ENCODE data around the gene PKP2.

- TF ChIP-seq, protein P1, sequence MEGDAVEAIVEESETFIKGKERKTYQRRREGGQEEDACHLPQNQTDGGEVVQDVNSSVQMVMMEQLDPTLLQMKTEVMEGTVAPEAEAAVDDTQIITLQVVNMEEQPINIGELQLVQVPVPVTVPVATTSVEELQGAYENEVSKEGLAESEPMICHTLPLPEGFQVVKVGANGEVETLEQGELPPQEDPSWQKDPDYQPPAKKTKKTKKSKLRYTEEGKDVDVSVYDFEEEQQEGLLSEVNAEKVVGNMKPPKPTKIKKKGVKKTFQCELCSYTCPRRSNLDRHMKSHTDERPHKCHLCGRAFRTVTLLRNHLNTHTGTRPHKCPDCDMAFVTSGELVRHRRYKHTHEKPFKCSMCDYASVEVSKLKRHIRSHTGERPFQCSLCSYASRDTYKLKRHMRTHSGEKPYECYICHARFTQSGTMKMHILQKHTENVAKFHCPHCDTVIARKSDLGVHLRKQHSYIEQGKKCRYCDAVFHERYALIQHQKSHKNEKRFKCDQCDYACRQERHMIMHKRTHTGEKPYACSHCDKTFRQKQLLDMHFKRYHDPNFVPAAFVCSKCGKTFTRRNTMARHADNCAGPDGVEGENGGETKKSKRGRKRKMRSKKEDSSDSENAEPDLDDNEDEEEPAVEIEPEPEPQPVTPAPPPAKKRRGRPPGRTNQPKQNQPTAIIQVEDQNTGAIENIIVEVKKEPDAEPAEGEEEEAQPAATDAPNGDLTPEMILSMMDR (IDR thresholded peaks at IDR 0.05; ENCODE audit: low read depth, low read length): no peak
- TF ChIP-seq EZH2phosphoT487 (IDR thresholded peaks at IDR 0.05; ENCODE audit: low read depth): no peak
Observed at GRCh38 chr12:32944195-32944594, 47.6 kb upstream of the PKP2 start.

All from OCI-LY3 (cell line).